GM21737 (cell line): ENCODE results near the gene MARK3.

Experiments used
- ATAC-seq: cut with Tn5 transposase; IDR thresholded peaks from one replicate; pipeline ENCODE4 v1.9.1; 2021; ENCODE audit warnings: mild to moderate bottlenecking, moderate library complexity; ENCODE audit not compliant: unreplicated experiment

The MARK3 gene

GRCh38 chr14:103483600-103483999 is 98.4 kb downstream of the MARK3 start:
- ATAC-seq, result no peak

DNA sequence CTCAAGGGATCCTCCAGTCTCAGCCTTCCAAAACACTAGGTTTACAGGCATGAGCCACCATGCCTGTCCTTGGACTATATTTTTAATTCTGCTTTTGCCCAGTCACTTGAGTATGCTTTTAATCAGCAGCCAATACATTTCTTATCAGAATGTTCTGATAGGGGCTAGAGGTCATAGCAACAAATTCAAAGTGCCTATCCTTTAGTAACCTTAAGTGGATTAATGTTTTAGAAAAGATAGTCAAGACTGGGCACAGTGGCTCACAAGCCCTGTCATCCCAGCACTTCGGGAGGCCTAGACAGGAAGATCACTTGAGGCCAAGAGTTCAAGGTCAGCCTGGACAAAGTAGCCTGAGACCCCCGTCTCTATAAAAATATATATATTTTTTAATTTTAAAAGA is 100.3 kb downstream of the MARK3 start:
- no peak for ATAC-seq

DNA sequence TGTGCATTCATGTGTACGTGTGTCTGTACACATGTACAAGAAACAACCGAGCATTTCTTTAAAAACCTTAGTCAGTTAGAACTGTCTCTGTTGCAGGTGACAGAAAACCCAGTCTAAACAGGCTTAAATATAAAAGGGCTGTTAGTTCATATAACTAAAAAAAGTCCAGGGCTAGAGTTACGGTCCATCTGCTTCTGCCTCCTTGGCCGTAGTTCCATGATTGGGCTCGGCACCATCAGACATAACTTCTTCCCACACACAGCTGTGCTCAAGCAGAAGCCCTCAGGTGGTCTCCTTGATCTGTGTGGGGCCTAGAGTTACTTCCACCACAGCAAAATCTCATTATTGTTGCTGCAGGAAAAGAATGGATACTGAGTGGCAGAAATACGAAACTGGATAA is 102.9 kb downstream of the MARK3 start:
- no peak for ATAC-seq

GRCh38 chr14:103488960-103489359 is 103.7 kb downstream of the MARK3 start:
- no peak for ATAC-seq

DNA sequence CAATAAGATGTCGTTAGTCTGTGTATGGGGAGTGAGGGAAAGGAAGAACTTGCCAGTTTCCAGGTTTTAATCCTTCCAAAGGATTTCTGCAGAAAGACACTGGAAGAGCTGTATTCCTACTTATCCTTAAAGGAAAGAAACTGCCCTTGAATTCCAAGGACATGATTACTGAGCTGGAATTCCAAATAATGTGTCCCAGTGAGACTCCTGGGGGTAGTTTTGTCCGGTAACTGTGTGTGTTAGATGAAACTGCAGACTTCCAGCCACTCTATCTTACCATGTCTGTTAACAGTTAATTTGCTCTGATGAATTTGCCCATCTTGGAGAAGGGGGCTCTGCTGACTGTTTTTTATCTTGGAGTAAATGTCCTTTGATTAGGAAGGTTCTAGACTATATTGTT is 104.4 kb downstream of the MARK3 start:
- no peak for ATAC-seq

GRCh38 chr14:103491691-103492090 is 106.5 kb downstream of the MARK3 start:
- ATAC-seq, result no peak

- ATAC-seq, result no peak
Observed at GRCh38 chr14:103492156-103492925, 107.1 kb downstream of the MARK3 start.

GRCh38 chr14:103495854-103496253 is 110.6 kb downstream of the MARK3 start:
- ATAC-seq, result no peak

DNA sequence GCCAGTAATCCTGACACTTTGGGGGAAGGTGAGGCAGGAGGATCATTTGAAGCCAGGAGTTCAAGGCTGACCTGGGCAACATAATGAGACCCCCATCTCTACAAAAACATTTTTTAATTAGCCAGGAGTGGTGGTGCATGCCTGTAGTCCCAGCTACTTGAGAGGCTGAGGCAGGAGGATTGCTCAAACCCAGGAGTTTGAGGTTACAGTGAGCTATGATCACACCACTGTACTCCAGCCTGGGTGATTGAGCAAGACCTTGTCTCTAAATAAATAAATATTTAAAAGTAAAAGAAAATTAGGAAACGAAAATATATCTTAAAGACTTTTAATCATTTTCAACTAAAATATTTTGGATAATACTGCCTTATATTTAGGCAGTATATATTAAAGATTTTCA is 111.6 kb downstream of the MARK3 start:
- no peak for ATAC-seq

GRCh38 chr14:103499709-103500108 is 114.5 kb downstream of the MARK3 start:
- no peak for ATAC-seq

DNA sequence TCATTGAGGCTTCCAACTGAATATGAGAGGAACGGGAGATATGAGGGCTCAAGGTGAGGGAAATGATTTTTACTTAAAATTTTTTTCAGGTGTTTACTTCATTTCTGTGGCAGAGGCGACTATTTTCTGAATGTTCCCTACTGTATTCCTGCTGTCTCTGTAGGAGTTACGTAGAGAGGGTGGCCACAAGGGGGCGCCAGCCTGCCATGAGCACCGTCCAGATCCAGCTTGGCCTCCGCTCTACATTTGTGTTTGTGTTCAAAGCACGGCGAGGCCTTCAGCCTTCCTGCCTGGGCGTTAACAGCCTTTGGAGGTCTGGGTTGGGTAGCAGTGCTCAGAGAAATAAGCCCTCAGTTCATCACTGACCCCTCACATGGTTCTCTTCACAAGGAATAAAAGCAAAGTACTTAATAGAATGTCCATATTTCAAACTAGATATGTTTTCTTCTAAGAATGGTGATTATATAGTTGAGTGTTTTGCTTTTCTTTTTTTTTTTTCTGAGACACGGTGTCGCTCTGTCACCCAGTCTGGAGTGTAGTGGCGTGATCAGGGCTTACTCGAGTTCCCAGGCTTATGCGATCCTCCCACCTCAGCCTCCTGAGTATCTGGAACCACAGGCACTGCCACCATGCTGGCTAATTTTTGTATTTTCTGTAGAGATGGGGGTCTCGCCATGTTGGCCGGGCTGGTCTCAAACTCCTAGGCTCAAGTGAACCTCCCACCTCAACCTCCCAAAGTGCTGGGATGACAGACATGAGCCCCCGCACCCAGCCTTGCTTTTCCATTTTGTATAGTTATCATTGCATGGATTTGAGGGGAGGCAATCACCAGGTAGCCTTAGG is 115.2 kb downstream of the MARK3 start:
- no peak for ATAC-seq

DNA sequence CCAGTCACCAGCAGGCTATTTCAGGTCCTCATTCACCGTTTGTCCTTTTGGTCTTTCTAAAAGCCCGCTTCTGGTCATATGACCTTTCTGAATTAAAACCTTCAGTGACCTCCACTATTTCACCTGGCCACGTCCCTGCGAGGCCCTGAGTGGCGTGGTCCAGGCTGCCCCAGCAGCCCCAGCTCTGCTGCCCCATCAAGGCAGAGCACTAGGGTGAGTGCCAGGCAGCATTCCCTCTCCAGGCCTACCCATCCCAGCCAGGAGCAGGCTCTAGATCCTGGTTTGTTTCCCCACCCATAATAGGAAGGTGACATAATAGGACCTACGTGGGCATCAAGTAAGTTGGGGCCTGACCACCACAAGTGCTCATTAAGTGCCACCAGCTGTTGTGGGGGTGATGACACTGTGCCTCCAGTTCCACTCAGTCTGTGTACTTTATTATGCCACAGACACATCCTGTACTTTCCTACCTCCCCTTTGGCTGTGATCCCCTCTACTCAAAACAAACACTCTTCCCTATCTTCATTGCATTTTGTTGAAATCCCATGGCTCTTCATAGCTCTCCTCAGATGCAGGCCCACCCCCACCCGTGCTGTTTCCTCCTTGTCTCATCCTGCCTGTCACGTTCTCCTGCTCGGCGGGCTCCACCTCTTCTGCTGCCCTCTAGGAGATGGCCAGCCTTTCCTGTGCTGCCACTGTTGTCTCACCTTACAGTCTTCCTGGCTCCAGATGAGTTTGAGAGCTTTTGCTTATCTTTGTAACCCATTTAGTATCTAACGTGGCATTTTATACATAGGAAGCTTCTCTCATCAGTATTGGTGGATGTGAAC is 116.0 kb downstream of the MARK3 start:
- ATAC-seq, result no peak

DNA sequence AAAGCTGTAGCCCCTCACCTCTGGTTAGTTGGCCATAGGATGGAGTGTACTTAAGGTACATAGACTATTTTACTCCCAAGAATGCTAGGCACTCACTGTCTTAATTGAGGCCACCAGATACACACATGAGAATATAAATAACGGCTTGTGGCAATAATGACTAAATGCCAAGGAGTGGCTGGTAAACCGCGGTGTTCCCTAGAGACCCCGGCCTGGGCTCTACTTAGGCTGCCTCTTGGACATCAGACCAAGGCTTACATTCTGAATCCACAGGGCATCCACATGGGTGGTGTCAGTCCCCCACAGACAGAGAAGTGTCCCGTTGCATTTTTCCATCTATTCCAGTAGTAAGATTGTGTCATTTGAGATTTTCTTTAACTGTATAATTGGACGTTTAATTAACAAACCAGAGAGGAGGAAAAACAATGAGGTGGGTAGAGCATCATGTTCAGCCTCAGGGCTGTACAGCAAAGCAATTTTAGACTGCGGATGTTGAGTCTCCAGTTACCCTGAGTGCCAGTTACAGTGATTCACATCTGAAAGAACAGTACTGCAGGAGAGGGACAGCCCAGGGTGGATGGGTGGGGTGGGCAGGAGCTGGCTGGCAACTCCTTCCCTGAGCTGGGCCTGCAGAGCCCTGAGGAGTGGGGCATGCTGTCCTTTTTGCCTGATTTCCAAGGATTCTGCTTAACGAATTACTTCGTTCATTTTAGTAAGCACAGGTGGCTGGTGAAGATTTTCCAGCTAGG is 116.9 kb downstream of the MARK3 start:
- ATAC-seq, result no peak

- ATAC-seq, result no peak
Observed at GRCh38 chr14:103502877-103503276, 117.7 kb downstream of the MARK3 start.

- ATAC-seq, result no peak
Observed at GRCh38 chr14:103503296-103503695, 118.1 kb downstream of the MARK3 start.

- no peak for ATAC-seq
Observed at GRCh38 chr14:103504991-103505565, 119.9 kb downstream of the MARK3 start.

GRCh38 chr14:103507751-103508150 is 122.5 kb downstream of the MARK3 start:
- ATAC-seq, result no peak

DNA sequence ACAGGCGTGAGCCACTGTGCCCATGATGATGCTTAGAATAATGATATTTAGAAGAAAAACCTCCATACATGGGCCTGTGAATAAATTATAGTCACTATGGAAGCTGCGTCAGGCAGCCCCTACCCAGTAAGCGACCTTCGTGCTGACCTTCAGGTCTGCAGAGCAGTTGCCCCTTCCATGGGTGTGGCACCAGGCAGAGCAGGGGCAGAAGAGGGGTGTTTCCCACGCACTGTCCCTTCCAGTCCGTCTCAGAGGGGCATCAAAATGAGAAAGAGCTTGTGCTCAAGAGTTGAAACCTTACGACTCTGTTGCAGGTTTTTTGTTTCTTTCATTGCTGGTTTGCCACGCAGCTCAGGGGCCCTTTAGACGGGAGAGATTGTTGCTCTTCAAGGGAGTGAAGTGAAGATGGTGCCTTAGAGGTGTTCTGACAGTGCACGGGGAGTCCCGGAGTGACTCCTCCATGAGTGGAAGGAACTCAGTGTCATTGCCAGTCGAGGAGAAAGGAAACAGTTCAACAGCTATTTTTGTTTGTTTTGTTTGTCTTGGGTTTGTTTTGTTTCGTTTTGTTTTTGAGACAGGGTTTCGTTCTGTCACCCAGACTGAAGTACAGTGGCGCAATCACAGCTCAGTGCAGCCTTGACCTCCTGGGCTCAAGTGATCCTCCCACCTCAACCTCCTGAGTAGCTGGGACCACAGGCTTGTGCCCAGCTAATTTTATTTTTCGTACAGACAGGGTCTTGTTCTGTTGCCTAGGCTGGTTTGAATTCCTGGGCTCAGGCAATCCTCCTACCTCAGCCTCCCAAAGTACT is 123.5 kb downstream of the MARK3 start:
- no peak for ATAC-seq
